ENCODE data around the gene PHPT1. TPM values are rescaled to one million over a fixed set of nuclear protein-coding genes. Genes with fewer than 3 reads are reported as not detected.

Gene PHPT1
- total and polyA plus RNA-seq, 2 of the 13 experiments (the other 11 are each of a cell fraction or from before 2014, with no cell fraction given): 189 to 192 TPM

- peak; percentile 47; the same call in 1 of the 2 replicates for TF ChIP-seq ZNF501 (CRISPR knock-in tag; IDR thresholded peaks at IDR 0.05)
- TF ChIP-seq STAT6 (CRISPR knock-in tag; IDR thresholded peaks at IDR 0.05; ENCODE audit: borderline replicate concordance): peak; percentile 17; the same call in 1 of the 2 replicates
- 0 out of 2 replicates have a peak, but pooled peaks have one; percentile 42 for TF ChIP-seq GMEB2 (CRISPR knock-in tag; IDR thresholded peaks at IDR 0.05; ENCODE audit: low read depth)
- no peak for TF ChIP-seq ZNF850 (CRISPR knock-in tag; conservative IDR thresholded peaks at IDR 0.05)
- TF ChIP-seq KLF6 (CRISPR knock-in tag; IDR thresholded peaks at IDR 0.05): peak; percentile 40; the same call in 1 of the 2 replicates
- peak; percentile 42; the same call in 1 of the 2 replicates for TF ChIP-seq MYPOP (CRISPR knock-in tag; IDR thresholded peaks at IDR 0.05)
- no peak for TF ChIP-seq PRMT3 (CRISPR knock-in tag; IDR thresholded peaks at IDR 0.05; ENCODE audit: borderline replicate concordance, low read depth)
- peak; percentile 39; the same call in 1 of the 2 replicates for TF ChIP-seq HES4 (CRISPR knock-in tag; IDR thresholded peaks at IDR 0.05; ENCODE audit: borderline replicate concordance)
- 0 out of 2 replicates have a peak, but pooled peaks have one; percentile 50 for TF ChIP-seq AFF4 (CRISPR knock-in tag; IDR thresholded peaks at IDR 0.05)
- TF ChIP-seq NFIC (IDR thresholded peaks at IDR 0.05; ENCODE audit: low read length): peak; percentile 35; the same call in 1 of the 2 replicates
- TF ChIP-seq HDAC1 (CRISPR knock-in tag; IDR thresholded peaks at IDR 0.05): peak; percentile 98
- TF ChIP-seq ZNF234 (CRISPR knock-in tag; conservative IDR thresholded peaks at IDR 0.05): no peak
- TF ChIP-seq THYN1 (CRISPR knock-in tag; IDR thresholded peaks at IDR 0.05; ENCODE audit: borderline replicate concordance, low read depth): no peak
- TF ChIP-seq UBTF (CRISPR knock-in tag; IDR thresholded peaks at IDR 0.05): peak; percentile 84
- no peak for TF ChIP-seq AHR (CRISPR knock-in tag; IDR thresholded peaks at IDR 0.05)
Measured at GRCh38 chr9:136882109-136882946, 33.1 kb downstream of the PHPT1 start (continued).

Data from HepG2 (cell line).